ENCODE data around the gene MED25.

Gene MED25

DNA sequence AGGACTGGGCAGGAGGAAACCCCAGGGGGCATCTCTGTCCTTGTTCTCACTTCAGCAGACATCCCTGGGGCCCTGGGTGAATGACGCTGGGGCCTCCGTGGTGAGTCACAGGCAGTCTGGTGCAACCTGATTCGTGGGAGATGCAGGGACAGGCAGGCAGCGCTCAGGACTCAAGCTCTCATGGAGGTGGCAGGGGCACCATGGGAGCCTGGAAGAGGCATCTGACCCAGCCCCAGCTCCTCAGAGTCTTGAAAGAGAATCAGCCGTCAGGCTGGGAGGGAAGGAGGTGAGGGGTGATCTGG, 18.9 kb downstream of the MED25 start:
- TF ChIP-seq, protein P1, sequence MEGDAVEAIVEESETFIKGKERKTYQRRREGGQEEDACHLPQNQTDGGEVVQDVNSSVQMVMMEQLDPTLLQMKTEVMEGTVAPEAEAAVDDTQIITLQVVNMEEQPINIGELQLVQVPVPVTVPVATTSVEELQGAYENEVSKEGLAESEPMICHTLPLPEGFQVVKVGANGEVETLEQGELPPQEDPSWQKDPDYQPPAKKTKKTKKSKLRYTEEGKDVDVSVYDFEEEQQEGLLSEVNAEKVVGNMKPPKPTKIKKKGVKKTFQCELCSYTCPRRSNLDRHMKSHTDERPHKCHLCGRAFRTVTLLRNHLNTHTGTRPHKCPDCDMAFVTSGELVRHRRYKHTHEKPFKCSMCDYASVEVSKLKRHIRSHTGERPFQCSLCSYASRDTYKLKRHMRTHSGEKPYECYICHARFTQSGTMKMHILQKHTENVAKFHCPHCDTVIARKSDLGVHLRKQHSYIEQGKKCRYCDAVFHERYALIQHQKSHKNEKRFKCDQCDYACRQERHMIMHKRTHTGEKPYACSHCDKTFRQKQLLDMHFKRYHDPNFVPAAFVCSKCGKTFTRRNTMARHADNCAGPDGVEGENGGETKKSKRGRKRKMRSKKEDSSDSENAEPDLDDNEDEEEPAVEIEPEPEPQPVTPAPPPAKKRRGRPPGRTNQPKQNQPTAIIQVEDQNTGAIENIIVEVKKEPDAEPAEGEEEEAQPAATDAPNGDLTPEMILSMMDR (conservative IDR thresholded peaks at IDR 0.05; ENCODE audit: low read depth): no peak
- CTCF ChIA-PET: interaction anchor here (0.6 kb wide), 1 partner anchor 29 kb away, joined by 3 read pairs; no protein-coding TSS in a partner anchor
- POLR2A ChIA-PET (ENCODE audit: low non-redundant PET): no interaction called here
- DNase-seq (ENCODE audit: low spot score): no peak
- peak overlapping the region; percentile 11; the same call in 1 of the 2 replicates for H3K27ac ChIP-seq

DNA sequence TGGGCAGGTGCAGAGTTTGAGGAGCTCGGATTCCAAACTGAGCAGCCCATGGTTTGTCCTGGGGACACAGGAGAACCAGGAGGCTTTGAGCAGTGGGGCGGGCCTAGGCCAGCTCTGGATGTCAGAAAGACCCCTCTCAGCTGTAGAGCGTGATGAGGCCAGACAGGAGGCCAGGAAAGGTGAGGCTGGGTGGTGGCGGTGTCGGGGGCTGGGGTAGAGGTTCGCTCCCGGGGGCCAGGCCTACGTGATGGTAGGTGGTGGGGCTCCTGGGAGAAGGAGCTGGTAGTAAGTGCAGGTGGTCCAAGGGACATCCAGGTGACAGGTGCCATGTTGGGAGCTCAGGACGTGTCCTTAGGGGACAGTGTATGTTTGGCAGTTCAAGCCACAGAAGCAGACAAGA, 19.3 kb downstream of the MED25 start:
- no peak for DNase-seq (ENCODE audit: low spot score)
- POLR2A ChIA-PET (ENCODE audit: low non-redundant PET): no interaction called here
- peak overlapping the region; percentile 11; the same call in 1 of the 2 replicates for H3K27ac ChIP-seq
- CTCF ChIA-PET: no interaction called here
- TF ChIP-seq, protein P1 (conservative IDR thresholded peaks at IDR 0.05; ENCODE audit: low read depth): no peak

DNA sequence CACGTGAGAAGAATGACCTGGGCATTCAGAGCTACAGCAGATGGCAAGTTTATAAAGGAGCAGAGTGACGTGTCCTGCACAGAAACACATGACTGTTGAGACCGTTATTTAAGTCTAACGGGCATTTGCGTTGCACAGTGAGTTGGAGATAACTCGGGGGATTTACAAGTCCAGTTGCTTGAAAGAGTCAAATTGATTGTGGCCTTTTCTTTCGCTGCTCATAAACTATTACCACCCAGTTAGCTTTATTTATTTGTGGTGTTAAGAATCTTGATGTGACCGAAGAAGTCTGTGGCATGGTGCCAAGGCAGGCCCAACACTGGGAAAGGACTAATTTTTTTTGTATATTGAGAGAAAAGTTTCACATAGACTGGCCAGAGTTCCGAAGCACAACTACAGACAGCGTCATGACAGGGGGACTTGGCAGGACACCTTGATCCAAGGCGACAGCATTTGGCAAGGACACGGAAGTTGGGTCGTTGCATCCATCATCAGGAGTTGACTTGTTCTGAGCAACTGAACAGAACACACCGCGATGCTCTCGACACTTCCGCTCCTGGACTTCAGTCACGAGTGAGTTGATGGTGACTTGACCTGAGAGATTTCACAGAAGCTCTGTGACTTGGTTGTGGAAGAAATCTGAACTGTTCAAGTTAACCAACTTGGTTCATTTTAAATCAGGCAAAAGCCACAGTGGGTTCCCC, 20.9 kb downstream of the MED25 start:
- no peak for DNase-seq (ENCODE audit: low spot score)
- ChIA-PET CTCF (interaction anchor here (0.6 kb wide), 1 partner anchor 544 kb away, joined by 3 read pairs; no protein-coding TSS in a partner anchor), POLR2A (ENCODE audit: low non-redundant PET) (interaction anchor here (0.6 kb wide), 1 partner anchor 20 kb away, joined by 10 read pairs; no protein-coding TSS in a partner anchor)
- TF ChIP-seq, protein P1 (conservative IDR thresholded peaks at IDR 0.05; ENCODE audit: low read depth): no peak
- H3K27ac ChIP-seq: no peak overlapping the region

DNA sequence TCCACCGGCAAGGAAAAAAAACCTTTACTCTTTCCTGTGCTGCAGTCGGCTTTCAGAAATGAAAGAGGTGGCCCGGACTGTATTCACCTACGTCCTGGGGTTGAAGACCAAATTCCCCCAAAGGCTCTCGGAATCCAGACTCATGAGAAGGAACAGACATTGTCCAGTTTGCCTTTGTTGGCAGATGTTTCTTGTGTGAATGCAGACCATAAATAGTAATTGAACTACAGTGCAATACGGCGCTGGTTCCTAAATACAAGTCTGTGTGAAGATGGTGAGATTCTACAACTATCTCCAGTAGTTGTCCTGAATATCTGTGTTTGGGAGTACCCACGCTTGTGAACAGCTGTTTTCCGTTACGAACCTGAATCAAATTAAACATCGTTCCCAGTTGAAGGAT, 21.6 kb downstream of the MED25 start:
- TF ChIP-seq, protein P1 (conservative IDR thresholded peaks at IDR 0.05; ENCODE audit: low read depth): no peak
- ChIA-PET POLR2A (ENCODE audit: low non-redundant PET) (no interaction called here), CTCF (interaction anchor here (0.6 kb wide), 1 partner anchor 545 kb away, joined by 3 read pairs; no protein-coding TSS in a partner anchor)
- DNase-seq (ENCODE audit: low spot score): no peak
- H3K27ac ChIP-seq: no peak overlapping the region

DNA sequence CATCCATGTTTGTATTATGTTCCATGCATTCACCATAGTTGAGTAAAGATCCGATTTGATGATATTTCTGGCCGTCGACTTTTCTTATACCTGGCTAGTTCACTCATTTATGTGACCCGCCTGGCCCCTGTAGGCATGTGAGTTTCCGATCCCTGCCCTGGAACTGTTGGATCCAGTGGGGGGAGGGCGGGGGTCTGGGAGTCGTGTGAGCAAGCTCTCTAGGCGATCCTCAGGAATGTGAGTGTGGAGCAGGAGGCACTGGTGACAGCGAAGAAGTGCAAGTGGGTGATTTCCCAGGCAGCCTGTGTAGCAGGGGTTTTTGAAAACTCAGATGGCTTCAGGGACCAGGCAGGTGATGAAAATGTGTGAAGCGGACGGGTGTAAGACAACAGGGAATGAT, 22.2 kb downstream of the MED25 start:
- no peak for DNase-seq (ENCODE audit: low spot score)
- POLR2A ChIA-PET (ENCODE audit: low non-redundant PET): no interaction called here
- no peak overlapping the region for H3K27ac ChIP-seq
- TF ChIP-seq, protein P1 (conservative IDR thresholded peaks at IDR 0.05; ENCODE audit: low read depth): no peak
- CTCF ChIA-PET: no interaction called here

DNA sequence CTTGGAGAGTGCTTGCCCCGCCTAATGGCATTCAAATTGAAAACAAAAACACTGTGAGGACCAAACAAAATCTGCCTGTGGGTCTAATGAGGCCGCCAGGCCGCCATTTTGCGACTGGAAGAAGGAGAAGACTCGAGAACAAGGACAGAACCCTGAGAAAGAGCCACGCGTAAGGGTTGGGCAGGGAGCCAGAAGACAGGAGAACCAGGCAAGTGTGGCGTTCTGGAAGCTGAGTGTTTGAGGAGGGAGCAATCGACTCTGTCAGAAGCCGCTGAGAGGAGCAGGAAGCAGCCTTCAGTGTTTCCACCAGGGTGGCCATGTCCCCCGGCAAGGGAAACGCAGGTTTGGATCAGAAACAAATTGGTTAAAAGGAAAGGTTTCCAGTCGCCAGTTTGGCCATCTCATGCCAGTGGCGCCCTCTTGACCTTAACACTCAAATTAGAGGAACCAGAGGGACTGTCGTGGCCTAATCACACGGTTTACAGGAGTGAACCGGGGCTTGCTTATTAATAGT, 22.7 kb downstream of the MED25 start:
- H3K27ac ChIP-seq: no peak overlapping the region
- DNase-seq (ENCODE audit: low spot score): no peak
- POLR2A ChIA-PET (ENCODE audit: low non-redundant PET): no interaction called here
- CTCF ChIA-PET: no interaction called here
- TF ChIP-seq, protein P1 (conservative IDR thresholded peaks at IDR 0.05; ENCODE audit: low read depth): no peak

All from RWPE1 (cell line).